ENCODE measurements around the gene TRPV2. TPM values are rescaled to one million over a fixed set of nuclear protein-coding genes. Genes with fewer than 3 reads are reported as not detected.

Gene TRPV2
- total RNA-seq, 1 experiment from 2014 or later, result 34.9 TPM

GRCh38 chr17:16422416-16422815 is 7.0 kb downstream of the TRPV2 start:
- POLR2A ChIA-PET, result no interaction called here
- CTCF ChIA-PET, result no interaction called here

GRCh38 chr17:16423226-16423872 is 8.0 kb downstream of the TRPV2 start:
- intact Hi-C loops (cut with micrococcal nuclease; ENCODE audit: unreplicated experiment), result no loop called here
- BruUV-seq (replicated peaks), result no TSS peak
- no peaks in the 10 kb centered on the region for H3K9me3 ChIP-seq (ENCODE audit: control insufficient read depth, insufficient read depth, low read depth, low read length)
- ATAC-seq (no peak), DNase-seq (ENCODE audit: low read depth, low spot score) (no peak)
- no peak overlapping the region for H3K27ac ChIP-seq (ENCODE audit: low read length)
- ChIA-PET CTCF (no interaction called here), POLR2A (interaction anchor here (0.5 kb wide), 1 partner anchor 37 kb away, joined by 3 read pairs; no protein-coding TSS in a partner anchor)
- in situ Hi-C loops (cut with HindIII; ENCODE audit: low pct_unique_long_range_greater_than_20kb, low sequenced_read_pairs), result no loop called here
- no peaks in the 10 kb centered on the region for H3K36me3 ChIP-seq (ENCODE audit: control insufficient read depth, insufficient read depth, low read length)
- no peak overlapping the region for H3K4me3 ChIP-seq (ENCODE audit: low read depth in 2 of 2, low read length in 2 of 2)
- H3K4me1 ChIP-seq (ENCODE audit: control insufficient read depth, insufficient read depth, low read length), result peaks cover 8% of the 10 kb centered on the region; the same call in 1 of the 2 replicates
- TF ChIP-seq REST (IDR thresholded peaks at IDR 0.05; ENCODE audit: insufficient read depth in 1 of 2, low read depth in 2 of 2, low read length in 1 of 2), result no peak
- TF ChIP-seq POLR2AphosphoS5 (IDR thresholded peaks at IDR 0.05; ENCODE audit: low read depth, low read length), result no peak
- no peak for TF ChIP-seq CTCF (IDR thresholded peaks at IDR 0.05)
- no peak for TF ChIP-seq TCF7L2 (IDR thresholded peaks at IDR 0.05; ENCODE audit: low read depth, low read length)
- TF ChIP-seq SIN3A (IDR thresholded peaks at IDR 0.05; ENCODE audit: borderline replicate concordance, insufficient read depth, low read depth, low read length), result no peak
- no peaks in the 10 kb centered on the region for H3K27me3 ChIP-seq (ENCODE audit: control insufficient read depth, insufficient read depth, low read length)

More at GRCh38 chr17:16422416-16422815, 7.0 kb downstream of the TRPV2 start:
- peaks cover 8% of the 10 kb centered on the region; the same call in 1 of the 2 replicates for H3K4me1 ChIP-seq (ENCODE audit: control insufficient read depth, insufficient read depth, low read length)
- no peak for DNase-seq (ENCODE audit: low read depth, low spot score)
- H3K4me3 ChIP-seq (ENCODE audit: low read depth in 2 of 2, low read length in 2 of 2), result no peak overlapping the region
- no peaks in the 10 kb centered on the region for H3K27me3 ChIP-seq (ENCODE audit: control insufficient read depth, insufficient read depth, low read length)
- no TSS peak for BruUV-seq (replicated peaks)
- H3K9me3 ChIP-seq (ENCODE audit: control insufficient read depth, insufficient read depth, low read depth, low read length), result no peaks in the 10 kb centered on the region
- H3K27ac ChIP-seq (ENCODE audit: low read length), result no peak overlapping the region
- in situ Hi-C loops (cut with HindIII; ENCODE audit: low pct_unique_long_range_greater_than_20kb, low sequenced_read_pairs), result no loop called here
- TF ChIP-seq REST (IDR thresholded peaks at IDR 0.05; ENCODE audit: insufficient read depth in 1 of 2, low read depth in 2 of 2, low read length in 1 of 2) (no peak), SIN3A (IDR thresholded peaks at IDR 0.05; ENCODE audit: borderline replicate concordance, insufficient read depth, low read depth, low read length) (no peak), POLR2AphosphoS5 (IDR thresholded peaks at IDR 0.05; ENCODE audit: low read depth, low read length) (no peak), TCF7L2 (IDR thresholded peaks at IDR 0.05; ENCODE audit: low read depth, low read length) (no peak), CTCF (IDR thresholded peaks at IDR 0.05) (no peak)
- intact Hi-C loops (cut with micrococcal nuclease; ENCODE audit: unreplicated experiment), result no loop called here
- ATAC-seq, result no peak
- H3K36me3 ChIP-seq (ENCODE audit: control insufficient read depth, insufficient read depth, low read length), result no peaks in the 10 kb centered on the region
